HFFc6 (cell line): ENCODE data around the gene TCEANC2. TPM values are rescaled to one million over a fixed set of nuclear protein-coding genes. Genes with fewer than 3 reads are reported as not detected.

Source experiments
- DNase-seq: peaks from one replicate; pipeline ENCODE4 v3.0.0-alpha.2; 2018
- H3K27ac Mint-ChIP-seq: 2 replicates; pipeline ENCODE4 v1.8.0; 2020; ENCODE audit warnings: mild to moderate bottlenecking, mixed read lengths
- H3K27me3 Mint-ChIP-seq: 2 replicates; pipeline ENCODE4 v1.8.0; 2021; ENCODE audit warnings: mild to moderate bottlenecking, moderate library complexity, mixed read lengths; ENCODE audit not compliant: insufficient read depth
- H3K36me3 Mint-ChIP-seq: 2 replicates; pipeline ENCODE4 v1.8.0; 2021; ENCODE audit warnings: low read depth, mixed read lengths
- H3K4me1 Mint-ChIP-seq: 2 replicates; pipeline ENCODE4 v1.8.0; 2020; ENCODE audit warnings: low read depth, mixed read lengths
- H3K4me3 Mint-ChIP-seq: 2 replicates; pipeline ENCODE4 v1.8.0; 2020; ENCODE audit warnings: mild to moderate bottlenecking, moderate library complexity, mixed read lengths
- H3K9me3 Mint-ChIP-seq: 2 replicates; pipeline ENCODE4 v1.8.0; 2020; ENCODE audit warnings: mild to moderate bottlenecking, mixed read lengths
- CTCF ChIP-seq: fragments of 200-600 bp; sonication (generic); IDR thresholded peaks from 2 replicates; pipeline ENCODE4 v1.5.0; 2021; ENCODE audit warnings: antibody characterized with exemption, mild to moderate bottlenecking
- total RNA-seq, 6 experiments: library from RNA; stranded (reverse); fragmentation: NEBNext Ultra II Directional; extraction: Animal tissue kit (Norgen Biotek cat#: 25700); gene quantifications; 2 replicates in 1 of 6; 3 replicates in 5 of 6; pipeline ENCODE4 v1.2.3, GENCODE V29; 2021

Gene TCEANC2
- total RNA-seq, 6 experiments from 2014 or later = 4.2 to 5.5 (median 4.8) TPM

- no peak for TF ChIP-seq CTCF
- DNase-seq = no peak
- H3K27me3 Mint-ChIP-seq = peaks cover 6% of the 10 kb centered on the region; the same call in 1 of the 2 replicates
- H3K9me3 Mint-ChIP-seq = no peaks in the 10 kb centered on the region
- peaks cover 27% of the 10 kb centered on the region for H3K4me1 Mint-ChIP-seq
- H3K27ac Mint-ChIP-seq = no peak overlapping the region
- no peaks in the 10 kb centered on the region for H3K36me3 Mint-ChIP-seq
- no peak overlapping the region for H3K4me3 Mint-ChIP-seq
Measured at GRCh38 chr1:54129858-54130257, 76.5 kb downstream of the TCEANC2 start.

DNA sequence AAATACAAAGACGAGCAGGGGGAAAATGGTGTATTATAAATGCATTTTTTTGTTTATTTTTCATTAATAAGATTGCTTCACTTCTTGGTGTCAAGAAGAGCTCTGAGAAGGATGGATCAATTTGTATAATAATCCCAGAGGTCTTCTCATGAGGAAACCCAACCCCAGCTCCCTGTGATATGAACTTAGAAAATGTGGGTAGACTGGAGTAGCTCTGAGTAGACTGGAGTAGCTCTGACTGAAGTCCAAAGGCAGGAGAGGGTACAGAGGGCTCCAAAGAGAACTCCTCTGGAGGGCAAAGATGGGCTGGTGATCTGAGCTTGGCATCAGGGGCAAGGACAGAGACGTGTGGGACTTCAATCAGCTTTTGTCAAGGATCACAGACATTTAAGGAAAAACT lies 78.0 kb downstream of the TCEANC2 start:
- DNase-seq = no peak
- Mint-ChIP-seq H3K36me3 (no peaks in the 10 kb centered on the region), H3K27me3 (peaks cover 6% of the 10 kb centered on the region; the same call in 1 of the 2 replicates), H3K4me3 (no peak overlapping the region), H3K4me1 (peaks cover 42% of the 10 kb centered on the region), H3K27ac (no peak overlapping the region), H3K9me3 (no peaks in the 10 kb centered on the region)
- no peak for TF ChIP-seq CTCF

GRCh38 chr1:54132495-54132894 lies 79.1 kb downstream of the TCEANC2 start:
- Mint-ChIP-seq H3K4me1 (peaks cover 48% of the 10 kb centered on the region), H3K27ac (no peak overlapping the region), H3K9me3 (no peaks in the 10 kb centered on the region), H3K27me3 (peaks cover 6% of the 10 kb centered on the region; the same call in 1 of the 2 replicates), H3K4me3 (no peak overlapping the region), H3K36me3 (no peaks in the 10 kb centered on the region)
- TF ChIP-seq CTCF = no peak
- DNase-seq = peak; percentile 30

DNA sequence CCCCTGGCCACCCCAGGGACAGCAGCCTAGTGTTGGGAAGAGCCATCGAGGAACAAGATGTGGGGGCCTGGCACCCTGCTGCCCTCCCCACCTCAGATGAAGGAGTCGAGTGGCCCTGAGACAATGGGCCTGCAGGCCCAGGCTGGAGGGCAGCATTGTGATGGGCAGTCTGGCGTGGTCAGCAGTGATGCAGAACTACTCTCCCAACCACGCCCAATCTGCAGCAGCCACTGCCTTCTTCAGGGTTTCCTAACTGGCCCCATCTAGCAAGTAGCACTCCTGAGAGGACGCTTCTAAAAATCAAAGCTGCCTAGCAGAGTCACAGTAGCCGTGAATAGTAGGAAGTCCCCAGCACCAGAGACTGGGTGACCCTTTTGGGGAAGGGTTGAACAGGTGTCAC lies 80.9 kb downstream of the TCEANC2 start:
- H3K9me3 Mint-ChIP-seq = no peaks in the 10 kb centered on the region
- DNase-seq = no peak
- H3K27me3 Mint-ChIP-seq = peaks cover 6% of the 10 kb centered on the region; the same call in 1 of the 2 replicates
- H3K4me1 Mint-ChIP-seq = peaks cover 52% of the 10 kb centered on the region
- H3K36me3 Mint-ChIP-seq = no peaks in the 10 kb centered on the region
- TF ChIP-seq CTCF = no peak
- H3K4me3 Mint-ChIP-seq = no peak overlapping the region
- H3K27ac Mint-ChIP-seq = no peak overlapping the region

GRCh38 chr1:54135436-54136120 lies 82.2 kb downstream of the TCEANC2 start:
- no peaks in the 10 kb centered on the region for H3K36me3 Mint-ChIP-seq
- no peaks in the 10 kb centered on the region for H3K9me3 Mint-ChIP-seq
- TF ChIP-seq CTCF = no peak
- H3K27ac Mint-ChIP-seq = peak overlapping the region; percentile 87
- DNase-seq = peak; percentile 44
- peaks cover 5% of the 10 kb centered on the region for H3K27me3 Mint-ChIP-seq
- peak overlapping the region; percentile 60 for H3K4me3 Mint-ChIP-seq
- peaks cover 52% of the 10 kb centered on the region for H3K4me1 Mint-ChIP-seq
